Cardiac atrium fibroblast (primary cell): Measurements from ENCODE around the gene SHC4. TPM values are rescaled to one million over a fixed set of nuclear protein-coding genes. Genes with fewer than 3 reads are reported as not detected.

Experiments
- total RNA-seq: library from RNA; depleted of rRNA; stranded (reverse); fragments of >200 nt; gene quantifications from 2 replicates; pipeline ENCODE4 v1.2.3, GENCODE V29; 2015

SHC4 gene, protein sequence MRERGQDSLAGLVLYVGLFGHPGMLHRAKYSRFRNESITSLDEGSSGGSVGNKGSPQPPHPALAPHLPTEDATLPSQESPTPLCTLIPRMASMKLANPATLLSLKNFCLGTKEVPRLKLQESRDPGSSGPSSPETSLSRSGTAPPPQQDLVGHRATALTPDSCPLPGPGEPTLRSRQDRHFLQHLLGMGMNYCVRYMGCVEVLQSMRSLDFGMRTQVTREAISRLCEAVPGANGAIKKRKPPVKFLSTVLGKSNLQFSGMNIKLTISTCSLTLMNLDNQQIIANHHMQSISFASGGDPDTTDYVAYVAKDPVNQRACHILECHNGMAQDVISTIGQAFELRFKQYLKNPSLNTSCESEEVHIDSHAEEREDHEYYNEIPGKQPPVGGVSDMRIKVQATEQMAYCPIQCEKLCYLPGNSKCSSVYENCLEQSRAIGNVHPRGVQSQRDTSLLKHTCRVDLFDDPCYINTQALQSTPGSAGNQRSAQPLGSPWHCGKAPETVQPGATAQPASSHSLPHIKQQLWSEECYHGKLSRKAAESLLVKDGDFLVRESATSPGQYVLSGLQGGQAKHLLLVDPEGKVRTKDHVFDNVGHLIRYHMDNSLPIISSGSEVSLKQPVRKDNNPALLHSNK
- total RNA-seq: 0.72 and 2.9 TPM in 2 replicates

DNA sequence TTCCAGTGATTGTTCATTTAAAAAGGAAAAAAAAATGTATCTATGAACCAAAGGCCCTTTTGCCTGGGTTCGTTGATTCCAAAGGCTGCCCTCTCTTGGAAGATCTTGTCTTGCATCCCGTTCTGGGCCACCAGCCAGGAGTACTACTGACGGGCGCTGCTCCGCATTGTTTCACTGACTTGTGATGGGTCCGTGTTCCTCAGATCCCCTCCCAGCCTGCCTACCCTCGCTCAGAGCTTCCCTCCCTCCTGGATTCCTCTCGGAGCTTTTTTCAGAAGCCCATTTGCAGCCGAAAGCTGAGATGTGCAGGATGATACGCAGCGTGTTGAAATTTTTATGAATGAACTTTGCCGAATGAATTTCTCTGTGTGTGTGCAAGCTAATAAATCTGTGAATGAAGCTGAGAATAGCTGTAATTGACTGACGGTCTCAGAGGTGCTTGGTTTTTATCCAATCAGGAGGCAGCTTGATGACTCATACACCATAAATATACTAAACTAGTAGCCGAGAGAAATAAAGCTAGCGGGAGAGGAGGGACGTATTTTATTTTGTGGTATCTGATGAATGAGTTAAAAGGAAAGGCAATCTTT is at the start of gene SHC4:
Gene SHC4, minus strand, starts transcription at position 396 of the 590 bp plus-strand sequence. CDS start 904 bp downstream, outside the sequence.

DNA sequence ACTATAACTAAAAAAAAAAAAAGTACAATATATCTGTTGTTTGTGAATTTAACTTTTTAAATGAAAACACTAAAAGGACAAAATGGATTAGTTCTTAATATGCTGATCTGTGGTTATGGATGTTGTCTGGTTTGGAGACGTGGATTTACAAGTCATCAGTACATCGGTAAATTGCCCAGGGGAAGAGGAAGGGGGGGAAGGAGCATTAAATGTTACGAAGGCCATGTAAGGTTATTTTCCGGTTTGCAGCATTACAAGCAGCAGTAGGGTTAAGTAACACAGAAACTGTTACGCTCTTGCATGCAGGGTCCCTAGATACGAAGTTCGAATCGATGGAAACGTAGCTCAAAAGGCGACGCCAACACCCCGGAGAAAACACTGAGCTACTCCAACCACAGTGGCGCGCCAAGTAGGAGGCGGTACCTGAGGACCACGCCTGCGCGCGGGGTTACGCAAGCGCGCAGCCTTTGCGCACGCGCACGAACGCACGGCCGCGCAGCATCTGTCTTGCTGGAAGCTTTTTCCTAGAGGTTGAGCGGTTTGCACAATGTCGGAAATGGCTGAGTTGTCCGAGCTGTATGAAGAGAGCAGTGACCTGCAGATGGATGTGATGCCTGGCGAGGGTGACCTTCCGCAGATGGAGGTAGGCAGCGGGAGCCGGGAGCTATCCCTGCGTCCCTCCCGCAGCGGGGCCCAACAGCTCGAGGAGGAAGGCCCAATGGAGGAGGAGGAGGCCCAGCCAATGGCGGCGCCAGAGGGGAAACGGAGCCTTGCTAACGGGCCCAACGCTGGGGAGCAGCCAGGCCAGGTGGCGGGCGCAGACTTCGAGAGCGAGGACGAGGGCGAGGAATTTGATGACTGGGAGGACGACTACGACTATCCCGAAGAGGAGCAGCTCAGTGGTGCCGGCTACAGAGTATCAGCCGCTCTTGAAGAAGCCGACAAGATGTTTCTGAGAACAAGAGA is 85.8 kb downstream of the SHC4 start, which contains the start of gene EID1:
Gene EID1, plus strand, starts transcription at position 505 of the 966 bp plus-strand sequence. Its CDS starts 43 bp downstream, at position 548.

DNA sequence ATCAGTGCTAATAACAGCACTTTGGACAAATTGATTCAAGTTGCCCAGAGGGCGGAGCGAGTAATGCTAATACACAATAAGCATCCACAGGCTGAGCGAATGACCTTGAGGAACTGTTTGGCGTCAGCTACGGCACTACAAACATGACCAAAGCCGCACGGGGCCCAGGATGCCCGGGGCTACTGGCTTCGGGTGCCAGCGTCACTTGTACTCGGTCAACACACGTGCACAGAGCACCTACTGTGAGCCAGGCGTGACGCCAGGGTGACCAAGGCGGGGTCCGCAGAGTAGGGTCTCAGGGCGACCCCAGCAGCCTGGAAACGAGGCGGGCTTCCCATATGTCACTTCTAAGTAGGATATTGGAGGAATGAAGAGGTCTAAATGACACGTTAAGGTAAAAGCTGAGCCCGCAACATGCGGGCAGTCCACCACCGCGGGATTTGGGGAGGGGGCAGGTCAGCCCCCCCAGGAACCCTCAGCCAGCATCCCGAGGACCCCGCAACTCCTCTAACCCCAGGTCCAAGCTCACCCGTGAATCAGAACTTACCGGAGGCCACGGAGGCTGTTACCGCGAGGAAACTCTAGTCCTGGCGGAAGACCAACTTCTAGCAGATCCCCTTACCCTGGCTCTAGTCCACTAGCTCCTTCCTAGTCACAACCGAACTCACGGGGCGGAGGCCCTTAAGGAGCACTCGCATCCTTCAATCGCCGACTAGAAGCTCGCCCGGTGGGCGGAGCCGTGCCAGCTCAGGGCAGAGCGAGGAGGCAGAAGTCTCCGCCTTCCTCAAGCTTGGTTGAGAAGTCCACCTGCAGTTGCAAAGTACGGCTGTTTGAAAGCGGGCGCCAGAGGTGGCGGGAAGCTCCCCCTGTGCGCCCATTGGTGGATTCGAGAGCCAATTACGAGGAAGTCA is 153.1 kb downstream of the SHC4 start, which contains the start of gene CEP152:
Gene CEP152, minus strand, starts transcription at position 656 of the 911 bp plus-strand sequence. CDS start 5,420 bp downstream, outside the sequence.

Other genes starting within 250 kb of the SHC4 start
- gene CEP152, start 152.8 kb downstream of the SHC4 start, total RNA-seq: 1.6 and 3.4 TPM in 2 replicates
- 192 and 202 TPM in 2 replicates for gene EID1, start 85.8 kb downstream of the SHC4 start, total RNA-seq
- gene SECISBP2L, start 82.5 kb upstream of the SHC4 start, total RNA-seq: 20.2 and 24.5 TPM in 2 replicates
- 53.1 and 54.7 TPM in 2 replicates for gene COPS2, start 191.7 kb upstream of the SHC4 start, total RNA-seq
- 21.1 and 38.7 TPM in 2 replicates for gene GALK2, start 206.3 kb upstream of the SHC4 start, total RNA-seq